Stimulated activated CD4-positive, alpha-beta T cell treated with anti-CD3 and anti-CD28 coated beads, Interleukin-12 subunit alpha, Interleukin-12 subunit beta, amount 100 ng/mL, for 48 hours (primary cell): ENCODE results near the gene OR4A47.
"Not testable (repeated sequence)": the region's sequence is repeated elsewhere in the genome, so short reads cannot be mapped to it uniquely, and the experiment has no call there.

Source experiments
- DNase-seq, 3 donors: peaks; one replicate each; pipeline ENCODE4 v3.0.0-alpha.2; 2020; ENCODE audit warnings: low read depth in 2 of 3, low spot score in 1 of 3

Gene OR4A47, protein sequence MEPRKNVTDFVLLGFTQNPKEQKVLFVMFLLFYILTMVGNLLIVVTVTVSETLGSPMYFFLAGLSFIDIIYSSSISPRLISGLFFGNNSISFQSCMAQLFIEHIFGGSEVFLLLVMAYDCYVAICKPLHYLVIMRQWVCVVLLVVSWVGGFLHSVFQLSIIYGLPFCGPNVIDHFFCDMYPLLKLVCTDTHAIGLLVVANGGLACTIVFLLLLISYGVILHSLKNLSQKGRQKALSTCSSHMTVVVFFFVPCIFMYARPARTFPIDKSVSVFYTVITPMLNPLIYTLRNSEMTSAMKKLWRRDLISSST

DNA sequence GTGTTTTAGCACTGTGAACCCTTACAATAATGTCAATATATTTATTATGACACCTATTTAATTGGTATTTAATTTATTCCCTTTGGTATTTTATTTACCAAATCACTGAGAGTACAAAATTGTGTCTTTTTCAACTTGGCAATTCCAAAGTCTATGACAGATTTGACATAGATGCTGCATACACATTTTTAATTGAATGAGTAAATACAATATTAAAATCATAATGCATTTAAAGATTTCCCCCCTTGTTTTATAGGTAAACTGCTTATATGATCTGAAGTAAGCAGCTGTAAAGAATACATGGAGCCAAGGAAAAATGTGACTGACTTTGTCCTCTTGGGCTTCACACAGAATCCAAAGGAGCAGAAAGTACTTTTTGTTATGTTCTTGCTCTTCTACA lies at the start of gene OR4A47:
OR4A47 (plus strand) TSS at position 301 of the 400 bp plus-strand sequence; CDS start at position 301, 0 bp downstream.
- DNase-seq, result not testable (repeated sequence)

DNA sequence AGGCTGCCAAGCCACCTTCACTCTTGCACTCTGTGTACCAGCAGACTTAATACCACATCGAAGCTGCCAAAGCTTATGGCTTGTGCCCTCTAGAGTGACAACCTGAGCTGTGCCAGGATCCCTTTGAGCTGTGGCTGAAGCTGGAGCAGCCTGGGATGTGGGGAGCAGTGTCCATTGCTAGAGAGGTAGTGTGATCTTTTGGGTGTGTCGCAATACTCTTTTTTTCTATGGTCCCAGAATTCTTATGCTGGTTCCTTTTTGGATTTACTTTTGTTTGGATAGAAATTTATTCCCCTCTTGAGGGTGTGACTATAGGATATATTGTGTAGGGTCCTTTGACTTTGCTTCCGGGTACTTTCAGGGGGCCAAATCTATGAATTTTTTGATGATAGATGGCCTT lies 32.7 kb upstream of the OR4A47 start:
- DNase-seq, result not testable (repeated sequence)

DNA sequence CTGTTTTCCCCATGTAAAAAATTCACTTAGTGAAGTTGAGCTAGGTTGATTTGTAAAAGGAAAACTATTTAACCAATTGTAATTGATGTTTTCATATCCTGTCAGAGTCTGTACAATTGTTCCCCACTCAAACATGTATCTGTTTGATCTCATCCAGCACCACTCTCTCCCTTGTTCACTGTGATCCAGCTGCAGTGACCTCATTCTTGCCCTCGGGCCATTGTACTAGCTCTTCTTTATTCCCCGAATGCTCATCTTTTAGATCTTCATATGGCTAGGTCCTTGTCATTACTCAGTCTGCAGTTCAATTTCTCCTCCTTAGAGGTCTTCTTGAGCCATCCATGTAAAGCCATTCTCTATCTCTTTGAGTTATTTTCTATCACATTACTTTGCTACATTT lies 14.6 kb upstream of the OR4A47 start:
- not testable (repeated sequence) for DNase-seq

DNA sequence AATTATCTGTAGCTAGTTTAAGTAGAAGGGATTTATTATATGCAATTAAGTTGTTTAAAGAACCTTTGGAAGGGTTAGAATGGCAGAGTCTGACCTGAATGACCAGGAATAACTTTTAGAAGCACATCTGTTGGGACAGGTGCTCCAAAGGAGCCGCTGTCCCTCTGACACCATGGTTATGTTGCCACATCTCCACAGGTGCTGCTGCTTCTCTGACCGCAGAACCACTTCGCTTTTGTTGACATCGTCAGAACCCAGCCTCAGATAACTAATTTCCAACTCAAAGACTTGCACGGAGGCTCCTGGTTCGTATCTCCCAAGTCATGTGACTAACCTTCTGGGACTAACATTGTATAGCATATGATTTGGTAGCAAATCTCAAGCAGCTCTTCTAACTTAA lies 13.9 kb upstream of the OR4A47 start:
- not testable (repeated sequence) for DNase-seq

DNA sequence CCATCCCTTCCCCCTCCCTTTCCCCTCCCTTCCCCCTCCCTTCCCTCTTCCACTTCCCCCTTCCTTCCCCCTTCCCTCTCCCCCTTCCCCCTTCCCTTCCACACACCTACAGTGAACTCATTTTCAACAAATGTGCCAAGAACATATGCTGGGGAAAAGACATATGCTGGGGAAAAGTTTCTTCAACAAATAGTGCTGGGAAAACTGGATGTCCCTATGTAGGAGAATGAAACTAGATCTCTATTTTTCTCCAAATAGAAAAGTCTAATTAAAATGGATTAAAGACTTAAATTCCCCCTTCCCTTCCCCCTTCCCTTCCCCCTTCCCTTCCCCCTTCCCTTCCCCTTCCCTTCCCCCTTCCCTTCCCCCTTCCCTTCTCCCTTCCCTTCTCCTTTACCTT lies 17.6 kb downstream of the OR4A47 start:
- DNase-seq, result not testable (repeated sequence)

DNA sequence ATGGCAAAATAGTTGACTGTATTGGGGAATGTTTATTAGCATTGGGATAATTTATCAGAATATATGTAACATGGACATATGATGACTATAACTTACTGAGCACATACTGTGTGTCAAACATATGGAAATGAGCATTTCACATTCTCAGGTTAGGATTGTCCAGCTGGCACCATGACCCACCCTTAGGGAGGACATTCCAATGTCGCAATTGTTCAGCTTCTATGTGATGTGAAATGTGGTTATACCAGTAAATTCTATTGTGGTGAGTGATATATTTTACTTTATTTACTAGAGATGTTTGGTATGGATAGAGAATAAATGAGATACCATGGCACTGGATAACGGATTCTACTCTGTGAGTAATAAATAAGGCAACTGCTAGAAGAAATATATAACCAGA lies 50.4 kb downstream of the OR4A47 start:
- no peak for DNase-seq
